ENCODE measurements around the gene CBFA2T2.

Gene CBFA2T2

GRCh38 chr20:33666293-33667244 lies 176.7 kb downstream of the CBFA2T2 start, which contains the start of gene ACTL10:
Gene ACTL10 (plus strand): TSS chr20:33666943. CDS start chr20:33667498, 555 bp downstream.
- DNase-seq (ENCODE audit: low read depth in 2 of 2), result peak; percentile 64 to 73

GRCh38 chr20:33667245-33667675 lies 177.4 kb downstream of the CBFA2T2 start:
- DNase-seq (ENCODE audit: low read depth in 2 of 2), result peak in 1 of 2 donors; percentile 45

- peak; percentile 45 to 70 for DNase-seq (ENCODE audit: low read depth in 2 of 2)
These were observed 178.0 kb downstream of the CBFA2T2 start for GRCh38 chr20:33667676-33668465.

GRCh38 chr20:33668466-33669155 lies 178.7 kb downstream of the CBFA2T2 start:
- no peak for DNase-seq (ENCODE audit: low read depth in 2 of 2)

GRCh38 chr20:33669224-33669623 lies 179.3 kb downstream of the CBFA2T2 start:
- no peak for DNase-seq (ENCODE audit: low read depth in 2 of 2)

- no peak for DNase-seq (ENCODE audit: low read depth in 2 of 2)
These were observed 180.2 kb downstream of the CBFA2T2 start for GRCh38 chr20:33669873-33670640.

- DNase-seq (ENCODE audit: low read depth in 2 of 2), result no peak
These were observed 181.0 kb downstream of the CBFA2T2 start for GRCh38 chr20:33670715-33671499.

- DNase-seq (ENCODE audit: low read depth in 2 of 2), result no peak
These were observed 181.8 kb downstream of the CBFA2T2 start for GRCh38 chr20:33671573-33672288.

GRCh38 chr20:33672426-33673113 lies 182.7 kb downstream of the CBFA2T2 start:
- DNase-seq (ENCODE audit: low read depth in 2 of 2), result no peak

- no peak for DNase-seq (ENCODE audit: low read depth in 2 of 2)
These were observed 183.2 kb downstream of the CBFA2T2 start for GRCh38 chr20:33673114-33673409.

GRCh38 chr20:33673410-33674293 lies 183.8 kb downstream of the CBFA2T2 start:
- DNase-seq (ENCODE audit: low read depth in 2 of 2), result no peak

- DNase-seq (ENCODE audit: low read depth in 2 of 2), result peak in 1 of 2 donors; percentile 55
These were observed 184.6 kb downstream of the CBFA2T2 start, which contains the start of gene NECAB3 for GRCh38 chr20:33674294-33675135. Gene NECAB3 (minus strand): TSS chr20:33674428. CDS start chr20:33674352, 76 bp downstream.

GRCh38 chr20:33675136-33675959 lies 185.5 kb downstream of the CBFA2T2 start:
- no peak for DNase-seq (ENCODE audit: low read depth in 2 of 2)

GRCh38 chr20:33676121-33676520 lies 186.2 kb downstream of the CBFA2T2 start:
- no peak for DNase-seq (ENCODE audit: low read depth in 2 of 2)

- DNase-seq (ENCODE audit: low read depth in 2 of 2), result no peak
These were observed 187.1 kb downstream of the CBFA2T2 start for GRCh38 chr20:33676652-33677645.

Measured in stimulated activated CD8-positive, alpha-beta memory T cell treated with anti-CD3 and anti-CD28 coated beads, Interleukin-7, amount 100 ng/mL, for 4 hours (primary cell).